ENCODE results near the gene ANKRD33B.

GRCh38 chr5:10658265-10658664 lies 94.4 kb downstream of the ANKRD33B start:
- no peak for TF ChIP-seq CTCF (conservative IDR thresholded peaks at IDR 0.05; ENCODE audit: low read depth in 2 of 2)
- no peak for TF ChIP-seq EZH2 (IDR thresholded peaks at IDR 0.05; ENCODE audit: low read depth, unreplicated experiment)
- no peak for TF ChIP-seq POLR2AphosphoS5 (IDR thresholded peaks at IDR 0.05; ENCODE audit: low read depth)
- TF ChIP-seq EZH2phosphoT487 (IDR thresholded peaks at IDR 0.05; ENCODE audit: unreplicated experiment) = no peak
- TF ChIP-seq REST (IDR thresholded peaks at IDR 0.05; ENCODE audit: unreplicated experiment) = no peak

Measured in GM23338 (cell line).